Fibroblast of skin of back (primary cell): Measurements from ENCODE around the gene ADK.
"Not testable (repeated sequence)": the region's sequence is repeated elsewhere in the genome, so short reads cannot be mapped to it uniquely, and the experiment has no call there.

Experiments used
- DNase-seq: peaks from one replicate; pipeline ENCODE4 v3.0.0-alpha.2; 2013

Gene ADK

DNA sequence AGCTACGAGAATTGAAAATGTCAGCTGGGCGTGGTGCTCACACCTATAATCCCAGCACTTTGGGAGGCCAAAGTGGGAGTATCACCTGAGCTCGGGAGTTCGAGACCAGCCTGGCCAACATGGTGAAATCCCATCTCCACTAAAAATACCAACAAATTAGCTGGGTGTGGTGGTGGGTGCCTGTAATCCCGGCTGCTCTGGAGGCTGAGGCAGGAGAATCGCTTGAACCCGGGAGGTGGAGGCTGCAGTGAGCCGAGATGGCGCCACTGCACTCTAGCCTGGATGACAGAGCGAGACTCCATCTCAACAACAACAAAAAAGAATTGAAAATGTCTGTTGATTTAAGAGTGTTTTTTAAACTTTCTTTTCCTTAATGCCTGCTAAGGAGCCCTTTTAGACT is 4.0 kb upstream of the ADK start:
- not testable (repeated sequence) for DNase-seq

DNA sequence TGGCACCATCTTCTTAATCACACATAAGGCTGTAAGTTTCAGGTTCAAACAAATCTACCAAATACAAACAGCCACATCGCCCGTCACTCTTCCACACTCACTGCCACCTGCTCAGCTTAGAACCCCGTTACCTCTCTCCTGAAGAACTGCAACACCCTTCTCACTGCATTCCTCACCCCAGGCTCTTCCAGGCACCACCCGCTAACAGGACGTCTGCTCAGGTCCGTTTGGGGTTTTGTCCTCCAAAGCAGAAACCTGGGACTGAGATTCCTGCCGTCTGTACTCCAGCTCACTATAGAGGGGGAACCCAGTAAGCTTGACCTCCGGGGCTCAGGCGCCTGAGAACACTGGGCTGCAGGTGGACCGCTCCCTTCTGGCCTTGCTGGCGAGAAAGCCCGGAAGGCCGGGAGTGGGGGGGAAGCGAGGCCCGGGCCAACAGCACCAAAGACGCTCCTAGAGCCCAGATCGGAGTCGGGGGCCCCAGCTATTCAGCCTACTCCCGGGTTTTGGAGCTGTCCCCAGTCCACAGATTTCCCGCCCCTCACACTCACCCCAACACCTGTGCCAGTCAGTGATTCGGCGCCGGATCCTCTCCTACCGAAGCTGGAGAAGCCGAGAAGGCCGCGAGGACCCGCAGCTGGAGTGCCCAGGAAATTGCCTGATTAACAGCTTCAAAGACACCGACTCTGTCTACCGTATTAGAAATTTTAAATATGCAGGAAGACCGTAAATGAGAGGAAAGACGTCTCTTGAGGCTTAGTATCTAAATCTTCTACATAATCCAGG is 624 bp upstream of the ADK start, which contains the start of gene AP3M1:
Gene AP3M1, minus strand, starts transcription at position 625 of the 786 bp plus-strand sequence. CDS start 12,449 bp downstream, outside the sequence.
- DNase-seq = no peak

DNA sequence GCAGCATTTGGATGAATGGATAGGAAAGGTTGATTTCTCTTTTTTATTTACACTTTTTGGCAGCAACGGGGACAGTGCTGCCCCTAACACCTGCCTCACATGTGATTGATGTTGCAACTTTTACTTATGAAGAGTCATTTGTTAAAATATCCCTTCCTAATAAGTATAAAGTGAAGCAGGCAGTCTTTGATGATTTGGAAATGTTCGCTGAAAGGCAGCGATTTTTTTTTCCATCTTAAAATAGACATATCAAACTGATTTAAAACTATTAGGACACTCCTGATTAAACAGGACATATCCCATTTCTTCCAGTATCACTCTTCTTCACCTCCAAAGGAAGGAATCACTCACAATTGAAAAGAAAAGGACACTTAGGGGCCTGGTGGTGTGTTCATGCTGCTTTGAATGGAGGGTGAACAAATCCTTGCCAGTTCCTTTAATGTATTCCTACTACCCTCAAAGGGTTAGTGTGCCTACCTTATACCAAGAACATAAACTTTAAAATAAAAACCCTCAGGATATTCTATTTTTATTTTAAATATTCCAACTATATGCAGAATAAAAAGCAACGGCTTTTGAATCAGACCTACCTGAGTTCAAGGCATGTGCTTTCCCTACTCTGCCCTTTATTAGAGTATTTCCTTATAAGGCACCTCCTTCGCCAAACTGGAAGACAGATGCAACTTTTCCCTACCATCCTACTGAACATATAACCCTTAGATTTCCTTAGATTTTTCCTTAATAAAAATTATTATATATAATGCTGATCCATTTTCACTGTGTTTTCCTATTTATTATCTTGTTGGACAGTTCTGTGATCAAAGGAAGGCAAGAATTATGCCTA is 1.1 kb downstream of the ADK start:
- DNase-seq = no peak

DNA sequence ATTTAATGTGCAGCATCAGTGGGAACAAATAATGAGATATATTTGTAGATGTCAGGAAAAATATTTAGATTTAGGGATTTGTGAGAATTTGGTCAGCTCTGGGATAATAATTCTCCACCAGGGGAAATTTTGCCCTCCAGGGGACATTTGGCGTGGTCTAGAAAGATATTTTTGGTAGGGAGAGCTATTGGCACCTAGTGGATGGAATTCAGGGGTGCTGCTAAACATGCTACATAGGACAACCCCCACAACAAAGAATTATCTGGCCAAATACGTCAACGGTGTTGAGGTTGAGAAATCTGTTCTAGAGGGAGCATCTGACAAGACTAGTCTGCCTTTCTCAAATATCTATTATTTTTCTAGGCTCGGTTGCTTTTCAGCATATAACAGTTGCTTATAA is 2.1 kb downstream of the ADK start:
- peak; percentile 59 for DNase-seq

DNA sequence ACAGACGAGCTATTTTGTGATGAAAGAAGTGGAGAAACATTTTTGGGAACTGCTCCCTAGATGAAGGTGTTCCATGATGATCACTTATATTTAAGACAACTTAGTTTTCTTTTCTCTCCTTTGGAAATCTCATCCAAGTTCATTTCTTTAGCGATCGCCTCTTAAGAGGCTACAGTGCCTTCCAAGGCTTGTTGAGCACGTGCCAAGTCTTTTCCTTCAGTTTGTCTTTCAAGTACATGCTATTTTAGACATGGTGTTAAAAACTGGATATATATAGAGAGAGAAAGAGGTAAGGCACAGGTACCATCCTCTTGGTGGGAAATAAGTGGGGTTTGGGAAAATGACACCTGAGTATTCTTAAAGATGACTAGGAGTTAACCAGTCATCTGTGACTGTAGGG is 2.7 kb downstream of the ADK start:
- DNase-seq = no peak

DNA sequence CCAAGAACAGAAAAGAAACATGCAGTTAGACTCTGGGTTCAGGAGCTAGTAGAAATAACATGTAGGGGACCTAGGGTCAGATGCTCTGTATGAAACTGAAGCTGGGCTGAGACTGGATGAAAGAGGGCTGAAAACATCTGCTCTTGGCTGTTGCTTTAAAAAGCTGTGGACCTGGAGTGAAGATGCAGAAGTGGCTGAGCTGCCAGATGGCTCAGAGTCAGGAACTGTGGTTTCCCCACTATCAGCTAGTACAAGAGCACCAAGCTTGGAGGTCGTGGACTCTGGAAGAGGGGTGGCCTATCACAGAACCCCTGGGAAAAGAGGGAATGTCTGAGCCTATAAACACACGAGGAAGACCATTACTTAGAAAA is 5.9 kb downstream of the ADK start:
- no peak for DNase-seq

DNA sequence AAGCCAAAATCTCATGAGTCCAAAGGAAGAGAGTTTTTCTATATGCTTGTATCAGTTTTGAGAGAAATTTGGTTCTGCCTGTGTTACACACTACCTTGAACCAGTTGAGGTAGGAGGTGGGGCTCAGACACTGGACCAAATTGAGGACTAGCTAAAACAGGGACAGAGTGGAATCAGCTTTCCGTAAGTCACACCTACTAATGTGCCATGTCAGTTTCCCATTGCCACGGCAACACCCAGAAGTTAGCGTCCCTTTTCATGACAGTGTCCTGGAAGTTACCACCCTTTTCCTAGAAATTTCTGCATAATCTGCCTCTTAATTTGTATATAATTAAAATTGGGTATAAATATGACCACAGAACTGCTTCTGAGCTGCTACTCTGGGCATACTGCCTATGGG is 9.0 kb downstream of the ADK start:
- no peak for DNase-seq

DNA sequence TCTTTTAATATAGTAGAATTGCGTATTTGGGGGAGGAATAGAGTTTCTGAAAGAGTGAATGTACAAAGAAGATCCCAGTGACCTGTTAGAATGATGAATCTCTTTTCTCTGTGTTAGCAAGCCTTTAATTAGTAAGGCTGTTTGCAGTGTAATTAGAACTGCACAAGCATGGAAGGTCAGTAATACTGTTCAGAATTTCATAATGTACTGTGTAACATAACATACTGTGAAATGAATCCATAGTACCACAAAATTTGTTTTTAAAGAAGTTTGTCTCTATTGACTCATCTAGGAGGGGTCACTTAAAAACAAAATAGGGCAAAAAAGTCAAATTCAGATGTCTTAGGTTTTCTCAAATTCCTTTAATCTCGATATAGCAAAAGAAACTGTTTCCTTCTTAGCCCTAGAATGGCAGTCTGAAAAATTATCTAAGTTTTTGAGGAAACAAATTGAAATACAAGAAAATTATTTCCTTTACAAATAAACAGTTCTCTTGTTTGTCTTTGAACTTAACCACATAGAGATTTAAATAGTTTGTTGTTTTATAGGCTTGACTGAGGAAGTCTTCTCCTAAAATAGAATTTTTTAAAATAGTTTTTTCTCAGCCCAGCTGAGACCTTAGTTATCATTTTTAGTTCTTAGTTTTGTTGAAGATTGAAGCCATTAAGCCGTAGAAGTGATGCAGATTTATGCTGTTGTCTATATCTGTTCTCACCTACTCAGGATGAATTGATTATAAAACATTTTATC is 12.5 kb downstream of the ADK start:
- DNase-seq = no peak

DNA sequence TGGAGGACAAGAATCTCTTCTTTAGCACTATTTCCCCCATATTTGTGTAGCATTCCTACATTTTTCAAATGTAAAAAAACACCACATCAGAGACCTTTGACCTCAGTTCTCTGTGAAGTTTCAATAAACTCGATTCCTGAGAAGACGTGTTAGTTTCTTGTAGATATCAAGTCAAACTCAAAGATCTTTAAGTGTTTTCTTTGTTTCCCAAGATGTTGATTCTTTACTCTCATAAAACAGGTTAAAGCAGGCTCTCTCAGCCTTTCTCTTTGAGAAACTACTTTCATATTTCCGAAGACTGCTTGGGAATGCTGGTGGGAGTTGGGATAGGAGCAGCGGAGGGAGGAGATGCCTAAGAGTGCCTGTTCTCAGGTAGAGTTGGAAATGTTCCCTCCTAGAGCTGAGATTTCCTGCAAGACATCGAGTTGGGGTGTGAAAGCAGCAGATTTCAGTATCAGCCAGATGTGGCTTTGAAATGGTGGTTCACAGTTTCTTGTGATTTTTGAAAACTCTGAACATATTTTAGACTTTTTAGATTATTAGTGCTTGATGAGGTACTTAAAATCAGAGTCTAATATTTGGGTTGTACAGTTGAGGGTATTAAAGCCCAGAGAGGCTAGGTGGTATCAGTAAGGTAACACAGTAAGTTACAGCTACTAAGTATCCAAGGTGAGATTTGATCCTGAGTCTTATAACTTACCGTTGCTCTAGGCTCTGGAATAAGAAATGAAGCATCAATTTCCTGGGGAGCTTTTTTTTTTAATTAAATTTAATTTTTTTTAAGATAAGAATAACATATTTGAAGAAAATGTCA is 13.9 kb downstream of the ADK start:
- DNase-seq = peak; percentile 58

DNA sequence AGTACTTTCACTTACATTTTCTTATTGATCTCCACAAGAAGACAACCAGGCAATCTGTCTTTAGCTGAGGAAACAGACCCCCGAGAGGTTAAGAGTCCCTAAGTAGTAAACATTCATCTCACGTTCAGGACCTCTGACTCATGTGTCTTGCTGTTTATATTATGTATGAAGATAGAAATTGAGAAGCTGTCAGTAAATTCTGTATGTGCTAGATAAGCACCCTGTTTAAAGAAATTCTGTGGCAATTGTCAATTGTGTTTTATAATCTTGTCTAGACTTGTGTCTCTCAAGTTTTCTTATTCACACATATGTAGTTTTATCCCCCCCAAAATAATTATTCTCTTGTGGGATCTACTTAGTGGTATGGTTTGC is 14.5 kb downstream of the ADK start:
- DNase-seq = peak; percentile 64

DNA sequence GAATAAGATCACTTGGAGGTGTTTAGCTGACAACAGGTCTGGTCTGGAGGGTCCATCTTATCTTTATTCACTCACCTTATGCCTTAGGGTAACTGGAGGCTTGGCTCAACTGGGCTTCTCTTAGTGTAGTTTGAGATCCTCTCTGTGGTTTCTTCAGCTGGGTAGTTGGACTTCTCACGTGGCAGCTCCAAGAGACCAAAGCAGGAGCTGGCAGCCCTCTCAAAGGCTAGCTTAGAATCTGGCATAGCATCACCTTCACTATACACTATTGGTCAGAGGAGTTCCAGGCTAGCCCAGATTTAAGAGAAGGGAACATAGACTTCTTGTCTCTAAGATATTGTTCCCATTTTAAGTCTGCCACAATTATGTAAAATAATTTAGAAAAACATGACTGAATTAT is 16.4 kb downstream of the ADK start:
- DNase-seq = no peak

DNA sequence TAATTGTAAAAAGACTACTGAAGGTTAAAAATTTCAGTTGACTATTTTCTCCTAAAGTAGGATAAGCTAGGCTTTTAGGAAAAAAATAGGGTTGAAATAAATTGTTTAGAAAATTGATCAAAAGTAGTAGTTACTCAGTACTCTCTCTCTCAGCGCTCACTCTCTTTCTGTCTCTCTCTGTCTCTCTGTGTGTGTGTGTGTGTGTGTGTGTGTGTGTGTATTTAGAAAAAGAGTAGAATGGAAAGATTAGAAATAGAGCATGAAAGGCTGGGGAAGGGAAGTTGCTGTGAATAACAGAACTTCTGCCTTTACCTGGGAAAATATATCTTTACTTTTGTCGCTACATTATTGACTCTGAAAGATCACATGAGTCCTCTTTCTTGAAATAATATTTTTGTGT is 20.6 kb downstream of the ADK start:
- DNase-seq = no peak

DNA sequence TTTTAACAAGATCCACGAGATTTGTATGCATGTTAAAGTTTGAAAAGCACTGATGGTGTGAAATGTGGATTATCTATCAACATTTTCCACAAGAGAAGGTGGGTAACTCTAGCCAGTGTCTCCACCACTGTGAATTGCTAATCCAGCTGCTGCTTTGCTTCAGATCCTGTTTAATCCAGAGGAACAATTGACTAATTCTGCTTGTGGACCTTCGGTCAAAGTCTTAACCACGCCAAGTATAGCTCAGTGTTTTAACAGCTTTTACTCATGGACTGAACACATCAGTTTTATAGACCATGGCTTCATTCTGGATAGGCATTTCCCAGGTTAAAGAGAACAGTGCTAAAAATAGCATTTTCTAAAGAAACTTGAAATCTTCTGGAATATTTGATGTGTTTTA is 23.5 kb downstream of the ADK start:
- no peak for DNase-seq

DNA sequence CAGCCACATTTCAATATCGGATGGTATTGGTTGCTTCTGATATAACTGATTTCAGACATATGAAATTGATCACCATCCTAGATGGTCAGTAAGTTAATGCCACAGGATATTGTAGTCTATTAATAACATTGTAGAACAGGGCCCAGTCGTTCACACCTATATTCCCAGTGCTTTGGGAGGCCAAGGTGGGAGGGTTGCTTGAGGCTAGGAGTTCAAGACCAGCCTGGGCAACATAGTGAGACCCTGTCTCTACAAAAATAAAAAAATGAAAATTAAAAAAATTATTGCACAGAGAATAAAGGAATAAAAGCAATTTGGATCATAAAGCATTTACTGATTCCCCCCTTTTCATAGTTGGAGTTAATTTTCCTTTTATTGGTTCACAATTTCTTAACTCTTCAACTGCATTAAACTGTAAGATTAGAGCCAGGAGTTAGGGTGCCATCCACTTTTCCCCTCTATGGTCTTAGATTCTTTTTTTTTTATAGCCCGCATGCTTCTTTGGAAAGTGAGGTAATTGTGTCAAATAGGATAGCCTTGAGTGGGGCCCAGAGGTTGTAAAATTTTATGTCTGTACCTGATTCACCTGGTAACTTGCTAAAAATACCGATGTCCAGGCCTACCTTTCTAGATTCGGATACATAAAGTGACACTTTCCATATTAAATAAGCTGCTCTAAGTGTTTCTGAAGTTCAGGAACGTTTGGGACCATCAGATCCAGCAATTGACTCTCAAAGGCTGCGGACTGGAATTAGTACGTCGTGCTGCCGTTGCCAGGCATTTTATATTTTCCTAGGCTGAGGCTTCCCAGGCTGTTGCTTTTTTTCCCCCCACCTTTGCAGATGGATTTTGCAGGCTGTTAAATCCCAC is 24.7 kb downstream of the ADK start:
- DNase-seq = no peak

DNA sequence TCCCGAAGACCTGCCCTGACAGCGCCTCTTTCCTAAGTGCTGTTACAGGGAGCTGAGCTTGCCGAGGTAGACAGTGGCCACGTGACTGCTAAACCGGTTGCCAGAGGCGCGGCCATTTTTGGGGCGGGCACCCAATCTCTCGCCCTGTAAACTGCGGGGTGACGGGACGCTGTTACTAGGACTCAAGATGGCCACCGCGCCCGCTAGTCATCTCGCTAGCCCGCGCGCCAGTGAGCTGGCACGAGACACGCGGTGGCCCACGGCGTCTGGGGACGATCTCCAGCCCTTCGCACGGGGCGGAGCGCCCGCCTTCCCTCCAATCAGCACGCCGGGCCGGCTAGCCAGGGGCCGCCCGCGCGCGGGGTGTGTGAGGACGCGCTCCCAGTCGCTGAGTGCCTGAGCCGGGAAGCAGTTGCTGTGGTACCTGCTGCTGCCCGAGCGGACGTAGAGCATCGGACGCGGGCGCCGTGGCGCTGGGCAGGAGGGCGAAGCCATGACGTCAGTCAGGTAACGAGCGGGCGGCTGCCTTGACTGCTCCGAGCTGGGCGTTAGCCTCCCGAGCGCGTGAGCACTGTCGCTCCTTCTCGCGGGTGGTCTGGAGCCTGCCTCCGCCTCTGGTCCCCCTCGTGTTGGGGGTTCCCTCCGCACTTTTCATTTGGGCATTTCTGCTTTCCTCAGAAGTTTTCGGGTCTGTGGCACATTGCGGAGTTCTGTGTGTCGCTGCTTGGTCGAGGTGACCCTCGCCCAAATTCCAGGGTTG is 25.5 kb downstream of the ADK start:
- peak; percentile 97 for DNase-seq

DNA sequence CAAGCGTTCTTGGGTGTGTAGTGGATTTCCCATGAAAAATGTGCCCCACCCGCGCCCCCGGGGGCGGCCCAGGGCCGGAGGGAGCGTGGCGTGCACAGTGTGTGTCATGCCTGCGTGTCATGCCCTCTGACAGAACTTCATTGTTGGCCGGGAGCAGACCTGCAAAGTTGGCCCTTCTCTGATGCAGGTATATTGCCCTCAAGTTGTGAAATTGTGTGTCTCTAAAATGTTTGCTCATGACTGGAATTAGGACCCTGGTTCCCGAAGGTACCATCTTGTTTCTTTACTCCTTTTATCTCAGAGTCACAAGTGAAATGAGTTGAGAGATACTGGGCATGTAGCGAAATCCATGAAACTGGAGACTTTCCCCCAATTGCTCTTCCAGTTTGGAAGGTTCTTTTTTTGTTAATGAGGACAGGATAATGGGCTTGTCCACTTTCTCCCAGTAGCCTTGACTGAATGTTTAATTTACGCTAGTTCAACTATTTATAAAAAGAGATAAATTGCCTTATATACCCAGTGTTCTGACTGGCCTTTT is 26.2 kb downstream of the ADK start:
- DNase-seq = peak; percentile 41

DNA sequence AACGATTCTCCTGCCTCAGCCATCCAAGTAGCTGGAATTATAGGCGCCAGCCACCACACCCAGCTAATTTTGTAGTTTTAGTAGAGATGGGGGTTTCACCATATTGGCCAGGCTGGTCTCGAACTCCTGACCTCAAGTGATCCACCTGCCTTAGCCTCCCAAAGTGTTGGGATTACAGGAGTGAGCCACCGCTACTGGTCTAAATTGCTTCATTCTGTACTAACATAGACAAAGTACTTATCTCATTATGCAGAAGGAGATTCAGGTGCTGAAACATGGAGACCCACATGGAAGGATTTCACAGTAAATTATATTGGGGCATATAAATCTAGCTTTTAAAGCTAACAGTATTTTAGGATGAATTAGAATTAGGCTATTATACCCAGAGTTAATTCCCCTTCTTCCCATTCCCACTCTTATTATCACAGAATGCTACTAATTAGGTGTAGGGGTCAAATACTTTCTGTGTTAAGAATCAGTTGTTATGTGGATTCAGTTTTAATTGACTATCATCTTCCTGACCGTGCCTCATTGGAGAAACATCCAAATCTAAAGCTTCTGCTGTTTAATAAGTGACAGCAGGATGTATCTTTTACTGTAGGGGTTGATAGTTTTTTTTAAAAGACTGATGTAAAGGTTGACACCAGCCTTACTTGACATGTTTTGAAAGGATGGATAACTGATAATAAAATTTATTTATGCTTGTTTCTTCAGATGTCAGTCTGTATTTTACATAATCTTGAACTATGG is 27.2 kb downstream of the ADK start:
- no peak for DNase-seq

DNA sequence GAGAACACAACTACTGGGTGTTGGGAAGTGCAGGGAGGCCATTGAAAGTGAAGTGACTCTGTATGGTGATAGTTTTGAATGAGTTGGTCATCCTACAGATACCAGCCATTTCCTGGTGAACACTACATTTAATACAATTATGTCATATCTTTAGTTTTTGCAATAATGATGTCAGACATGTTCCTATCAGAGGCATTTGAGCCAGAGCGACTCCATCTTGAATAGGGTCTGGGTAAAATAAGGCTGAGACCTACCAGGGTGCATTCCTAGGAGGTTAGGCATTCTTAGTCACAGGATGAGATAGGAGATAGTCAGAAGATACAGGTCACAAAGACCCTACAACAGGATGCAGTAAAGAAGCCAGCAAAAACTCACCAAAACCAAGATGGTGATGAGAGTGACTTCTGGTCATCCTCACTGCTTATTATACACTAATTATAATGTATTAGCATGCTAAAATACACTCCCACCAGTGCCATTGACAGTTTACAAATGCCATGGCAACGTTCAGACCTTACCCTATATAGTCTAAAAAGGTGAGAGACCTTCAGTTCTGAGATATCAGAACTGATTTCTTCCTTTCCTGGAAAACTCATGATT is 28.2 kb downstream of the ADK start:
- peak; percentile 48 for DNase-seq

DNA sequence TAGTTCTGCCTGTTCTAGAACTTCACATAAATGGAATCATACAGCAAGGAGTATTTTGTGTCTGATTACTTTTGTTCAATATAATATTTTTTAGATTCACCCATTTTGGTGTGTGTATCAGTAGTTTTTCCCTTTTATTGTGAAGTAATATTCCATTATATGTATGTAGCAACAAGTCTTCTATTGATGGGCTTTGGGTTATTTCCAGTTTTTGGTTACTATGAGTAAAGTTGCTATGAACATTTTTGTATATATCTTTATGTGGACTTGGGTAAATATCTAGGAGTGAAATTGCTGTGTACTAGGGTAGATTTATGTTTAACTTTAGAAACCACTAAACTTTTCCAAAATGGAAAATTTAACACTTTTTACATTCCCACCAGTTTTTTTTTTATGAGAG is 35.7 kb downstream of the ADK start:
- no peak for DNase-seq
